HCT116 (cell line): ENCODE measurements around the gene DQX1. TPM values are rescaled to one million over a fixed set of nuclear protein-coding genes. Genes with fewer than 3 reads are reported as not detected.

Source experiments
- ATAC-seq: fragments of 200-7000 bp; cut with Tn5 transposase; 2 replicates; pipeline ENCODE4 v1.9.1; 2020; ENCODE audit warnings: mild to moderate bottlenecking, moderate library complexity
- BruUV-seq: library from RNA; stranded (reverse); fragments of 400-500 nt; replicated peaks from 2 replicates; lab custom pipeline; 2021; lab: Mats Ljungman, UMichigan
- CTCF ChIA-PET: fragments of 300-600 bp; sonication (Branson Sonifier 250); formaldehyde crosslinking; loops from one replicate; lab custom pipeline; 2021; ENCODE audit warnings: antibody characterized with exemption; lab: Charles Lee
- POLR2A ChIA-PET: fragments of 300-600, 350-600 bp; sonication (Branson Sonifier 250); formaldehyde crosslinking; loops from one replicate; lab custom pipeline; 2021; ENCODE audit warnings: antibody characterized with exemption; lab: Charles Lee
- RAD21 ChIA-PET, 2 experiments: fragments of 300-600 bp; sonication (Branson Sonifier 250); formaldehyde crosslinking; loops; one replicate each; lab custom pipeline; 2023; ENCODE audit warnings: low total read pairs in 2 of 2; ENCODE audit not compliant: uncharacterized antibody in 2 of 2, unreplicated experiment in 2 of 2, low non-redundant PET in 1 of 2; lab: Charles Lee
- DNase-seq: peaks from one replicate; pipeline ENCODE4 v3.0.0-alpha.2; 2010; ENCODE audit warnings: low read depth, low spot score
- H2AFZ ChIP-seq: fragments of 200-600 bp; shearing (Covaris generic), sonication (generic); 2 replicates; pipeline ENCODE4 v1.6.1; 2017; ENCODE audit warnings: low read depth, mixed run types, mixed read lengths, antibody characterized with exemption, low read length; ENCODE audit not compliant: poor library complexity, severe bottlenecking
- H3K27ac ChIP-seq: 2 replicates; pipeline ENCODE4 v1.5.1; 2012; ENCODE audit warnings: low read depth, low read length
- H3K27me3 ChIP-seq: fragments of 200-600 bp; sonication (generic); 2 replicates; pipeline ENCODE4 v1.6.1; 2016; ENCODE audit warnings: mixed run types, low read length, mixed read lengths; ENCODE audit not compliant: insufficient read depth
- H3K36me3 ChIP-seq, 2 experiments: fragments of 200-500 bp in 1 of 2; fragments of 200-600 bp in 1 of 2; sonication (Bioruptor generic) in 1 of 2; sonication (generic) in 1 of 2; 2 replicates each; pipeline versions ENCODE4 v1.5.1 to v1.6.1; 2014 to 2016; ENCODE audit warnings: low read length in 2 of 2, inconsistent platforms in 1 of 2, mixed read lengths in 1 of 2, mixed run types in 1 of 2; ENCODE audit not compliant: insufficient read depth in 2 of 2, control insufficient read depth in 1 of 2
- H3K4me1 ChIP-seq, 2 experiments: fragments of 200-600 bp in 1 of 2; sonication (generic) in 1 of 2; 2 replicates each; pipeline versions ENCODE4 v1.5.1 to v1.6.1; 2012 to 2017; ENCODE audit warnings: low read length in 2 of 2, inconsistent platforms in 1 of 2, mild to moderate bottlenecking in 1 of 2, mixed read lengths in 1 of 2, mixed run types in 1 of 2, moderate library complexity in 1 of 2; ENCODE audit not compliant: insufficient read depth in 2 of 2, control insufficient read depth in 1 of 2
- H3K4me2 ChIP-seq: fragments of 200-600 bp; sonication (generic); 2 replicates; pipeline ENCODE4 v1.6.1; 2017; ENCODE audit warnings: mixed run types, low read length, mixed read lengths
- H3K4me3 ChIP-seq, 2 experiments: fragments of 200-600 bp in 1 of 2; sonication (generic) in 1 of 2; replicated peaks in 1 of 2; 2 replicates each; pipeline ENCODE4 v1.5.1; 2011 to 2016; ENCODE audit warnings: low read length in 2 of 2, control low read depth in 1 of 2, low read depth in 1 of 2, mild to moderate bottlenecking in 1 of 2, mixed read lengths in 1 of 2, mixed run types in 1 of 2
- H3K79me2 ChIP-seq: fragments of 200-600 bp; sonication (generic); 2 replicates; pipeline ENCODE4 v1.6.1; 2017; ENCODE audit warnings: mild to moderate bottlenecking, mixed run types, low read length, moderate library complexity, mixed read lengths; ENCODE audit not compliant: insufficient read depth
- H3K9ac ChIP-seq: fragments of 200-600 bp; sonication (generic); 2 replicates; pipeline ENCODE4 v1.6.1; 2016; ENCODE audit warnings: low read length, mixed read lengths
- H3K9me2 ChIP-seq: fragments of 200-600 bp; sonication (generic), shearing (Covaris generic); 2 replicates; pipeline ENCODE4 v1.6.1; 2017; ENCODE audit warnings: mixed run types, mild to moderate bottlenecking, moderate library complexity; ENCODE audit not compliant: insufficient read depth
- H3K9me3 ChIP-seq, 2 experiments: fragments of 200-500 bp in 1 of 2; fragments of 200-600 bp in 1 of 2; sonication (Bioruptor generic) in 1 of 2; sonication (generic) in 1 of 2; 2 replicates each; pipeline ENCODE4 v1.6.1; 2014 to 2017; ENCODE audit warnings: low read length in 2 of 2, mixed read lengths in 2 of 2, inconsistent platforms in 1 of 2, low read depth in 1 of 2, mild to moderate bottlenecking in 1 of 2, mixed run types in 1 of 2, moderate library complexity in 1 of 2; ENCODE audit not compliant: control insufficient read depth in 1 of 2, insufficient read depth in 1 of 2
- H4K20me1 ChIP-seq: fragments of 200-600 bp; sonication (generic), shearing (Covaris generic); 2 replicates; pipeline ENCODE4 v1.6.1; 2017; ENCODE audit warnings: mixed run types, mild to moderate bottlenecking, moderate library complexity; ENCODE audit not compliant: insufficient read depth
- ATF3 ChIP-seq: IDR thresholded peaks from 2 replicates; pipeline ENCODE4 v1.6.1; 2012
- CBX3 ChIP-seq: IDR thresholded peaks from 2 replicates; pipeline ENCODE4 v1.6.1; 2012; ENCODE audit warnings: low read depth
- CEBPB ChIP-seq: IDR thresholded peaks from 2 replicates; pipeline ENCODE4 v1.6.1; 2012; ENCODE audit warnings: low read depth
- CTCF ChIP-seq, 3 experiments: fragments of 200-600 bp in 1 of 3; sonication (generic) in 1 of 3; IDR thresholded peaks in 2 of 3; conservative IDR thresholded peaks in 1 of 3; 2 replicates each; pipeline ENCODE4 v1.5.1; 2012 to 2017; ENCODE audit warnings: low read depth in 2 of 3, low read length in 2 of 3, antibody characterized with exemption in 1 of 3, borderline replicate concordance in 1 of 3, control low read depth in 1 of 3, mild to moderate bottlenecking in 1 of 3, mixed read lengths in 1 of 3, mixed run types in 1 of 3, moderate library complexity in 1 of 3; ENCODE audit not compliant: insufficient read depth in 1 of 3
- ELF1 ChIP-seq: IDR thresholded peaks from 2 replicates; pipeline ENCODE4 v1.6.1; 2012; ENCODE audit warnings: low read depth, borderline replicate concordance
- MAX ChIP-seq: IDR thresholded peaks from 2 replicates; pipeline ENCODE4 v1.6.1; 2012
- POLR2AphosphoS5 ChIP-seq: IDR thresholded peaks from 2 replicates; pipeline ENCODE4 v1.6.1; 2011; ENCODE audit warnings: mild to moderate bottlenecking, low read depth, low read length, moderate library complexity
- REST ChIP-seq: IDR thresholded peaks from 2 replicates; pipeline ENCODE4 v1.6.1; 2012; ENCODE audit warnings: low read depth
- SIN3A ChIP-seq: IDR thresholded peaks from 2 replicates; pipeline ENCODE4 v1.6.1; 2012; ENCODE audit warnings: low read depth
- ZBTB33 ChIP-seq: IDR thresholded peaks from 2 replicates; pipeline ENCODE4 v1.6.1; 2011; ENCODE audit warnings: mild to moderate bottlenecking, low read length, moderate library complexity; ENCODE audit not compliant: insufficient replicate concordance; ENCODE audit errors: extremely low read depth
- ZFX ChIP-seq: fragments of 450-650 bp; IDR thresholded peaks from 2 replicates; pipeline ENCODE4 v1.6.1; 2017
- intact Hi-C: fragments of 100-400 bp; cut with micrococcal nuclease; formaldehyde crosslinking; loops from 2 replicates; pipeline ENCODE4 v1.10.0; 2022
- total RNA-seq: library from RNA; stranded (reverse); gene quantifications from one replicate; pipeline ENCODE4 v1.2.1, GENCODE V29; 2021; ENCODE audit not compliant: unreplicated experiment

The DQX1 gene
- total RNA-seq, 1 experiment from 2014 or later = 0.98 TPM

- no peak for TF ChIP-seq ZBTB33
- no peak for TF ChIP-seq CTCF (IDR thresholded peaks at IDR 0.05 in 2 of 3, conservative IDR thresholded peaks at IDR 0.05 in 1 of 3; ENCODE audit: borderline replicate concordance in 1 of 3, insufficient read depth in 1 of 3, low read depth in 2 of 3, low read length in 2 of 3)
- no peak for TF ChIP-seq ATF3
- TF ChIP-seq ELF1 = no peak
- TF ChIP-seq SIN3A = no peak
- no peak for TF ChIP-seq CEBPB
- TF ChIP-seq ZFX = no peak
- TF ChIP-seq POLR2AphosphoS5 = no peak
- TF ChIP-seq REST = no peak
- no peak for TF ChIP-seq CBX3
- no peak for TF ChIP-seq MAX
- no peaks in the 10 kb centered on the region for H3K27me3 ChIP-seq
- DNase-seq (no peak), ATAC-seq (no peak)
- no peak overlapping the region for H3K9ac ChIP-seq
- POLR2A ChIA-PET = no interaction called here
- RAD21 ChIA-PET = no interaction called here
- peaks cover 16% of the 10 kb centered on the region; the same call in 1 of the 2 replicates for H3K79me2 ChIP-seq
- CTCF ChIA-PET = interaction anchor here (1.8 kb wide), 1 partner anchor 63 kb away, joined by 5 read pairs; the partner anchor contains the start of genes CCDC142 and TTC31
- no peaks in the 10 kb centered on the region for H3K9me3 ChIP-seq
- no peak overlapping the region for H3K4me2 ChIP-seq
- H3K36me3 ChIP-seq = no peaks in the 10 kb centered on the region
- H3K4me3 ChIP-seq = no peak overlapping the region
- intact Hi-C loops = no loop called here
- H2AFZ ChIP-seq = no peak overlapping the region
- peaks cover 9 to 27% of the 10 kb centered on the region in 2 experiments; a peak in 3 of 4 replicates for H3K4me1 ChIP-seq
- H3K27ac ChIP-seq = no peak overlapping the region
- no peaks in the 10 kb centered on the region for H3K9me2 ChIP-seq
- H4K20me1 ChIP-seq = no peaks in the 10 kb centered on the region
- BruUV-seq = no TSS peak
These were observed 20.0 kb upstream of the DQX1 start for GRCh38 chr2:74546004-74546403.
